ENCODE data around the gene UBE2E3.
"Not testable (repeated sequence)": the region's sequence is repeated elsewhere in the genome, so short reads cannot be mapped to it uniquely, and the experiment has no call there.

The UBE2E3 gene

DNA sequence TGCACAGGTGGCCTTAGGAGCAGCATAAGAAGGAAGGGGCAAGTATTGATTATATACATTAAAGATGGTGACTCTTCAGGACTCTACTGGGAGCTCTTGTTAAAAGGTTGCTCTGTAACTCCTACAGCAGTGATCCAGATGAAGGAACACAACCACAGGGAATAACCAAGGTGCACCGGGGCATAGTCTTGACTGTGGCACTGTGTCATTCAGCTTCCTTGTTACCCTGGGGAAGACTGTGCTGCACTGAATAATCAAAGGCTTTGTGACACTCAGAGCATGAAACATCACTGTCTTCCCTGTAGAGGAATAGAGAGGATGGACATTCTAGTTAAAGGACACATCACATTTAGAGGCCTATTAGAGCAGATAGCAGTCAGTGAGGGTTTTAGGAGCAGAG lies 105.3 kb downstream of the UBE2E3 start:
- no peak for DNase-seq

DNA sequence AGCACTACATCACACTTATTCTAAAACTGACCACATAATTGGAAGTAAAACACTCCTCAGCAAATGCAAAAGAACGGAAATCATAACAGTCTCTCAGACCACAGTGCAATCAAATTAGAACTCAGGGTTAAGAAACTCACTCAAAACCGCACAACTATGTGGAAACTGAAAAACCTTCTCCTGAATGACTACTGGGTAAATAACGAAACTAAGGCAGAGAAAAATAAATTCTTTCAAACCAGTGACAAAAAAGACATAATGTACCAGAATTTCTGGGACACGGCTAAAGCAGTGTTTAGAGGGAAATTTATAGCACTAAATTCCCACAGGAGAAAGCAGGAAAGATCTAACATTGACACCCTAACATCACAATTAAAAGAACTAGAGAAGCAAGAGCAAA lies 111.5 kb downstream of the UBE2E3 start:
- DNase-seq = not testable (repeated sequence)

- no peak for DNase-seq
Observed at GRCh38 chr2:181095486-181095885, 115.1 kb downstream of the UBE2E3 start.

- no peak for DNase-seq
Observed at GRCh38 chr2:181103659-181104058, 123.3 kb downstream of the UBE2E3 start.

- peak in 3 of 6 experiments; percentile 13 to 59 (median 58) for DNase-seq
Observed at GRCh38 chr2:181104512-181105115, 124.2 kb downstream of the UBE2E3 start.

DNA sequence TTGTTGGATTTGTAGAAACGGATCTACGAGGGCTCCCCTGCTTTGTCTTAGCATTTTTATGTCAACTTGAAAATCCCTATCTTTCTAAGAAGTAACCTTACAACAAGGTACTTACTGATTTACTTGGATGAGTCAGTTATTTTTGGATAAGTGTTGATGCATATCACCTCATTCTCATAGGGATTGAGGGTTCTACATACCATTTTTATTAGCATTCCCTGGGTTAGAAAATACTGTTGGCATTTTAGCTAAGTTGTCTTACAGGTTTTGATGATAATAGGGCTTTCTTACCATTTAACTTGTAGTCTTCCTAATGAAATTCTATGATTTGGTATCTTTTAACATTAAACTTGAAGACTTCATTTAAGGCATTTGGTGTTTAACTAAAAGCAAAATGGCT lies 125.2 kb downstream of the UBE2E3 start:
- DNase-seq = no peak

DNA sequence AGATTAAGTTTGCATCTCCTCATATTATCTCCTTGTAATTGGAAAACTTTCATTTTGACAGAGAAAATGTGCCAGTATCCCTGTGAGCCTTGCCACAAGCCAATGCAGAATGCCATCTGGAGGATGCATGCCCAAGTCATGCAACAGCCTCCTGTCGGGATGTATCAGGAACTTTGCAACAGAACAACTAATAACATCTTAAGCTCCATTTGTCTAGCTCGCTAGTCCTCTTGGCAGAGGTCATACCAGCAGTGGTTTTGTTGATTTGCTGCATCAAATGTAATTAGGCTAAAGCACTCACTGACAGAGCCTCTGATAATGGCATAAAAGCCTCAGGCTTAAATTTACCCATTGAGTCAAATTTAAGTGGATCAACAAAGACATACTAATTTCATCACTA lies 125.8 kb downstream of the UBE2E3 start:
- no peak for DNase-seq

- DNase-seq = no peak
Observed at GRCh38 chr2:181106789-181107627, 126.6 kb downstream of the UBE2E3 start.

GRCh38 chr2:181107628-181107945 lies 127.2 kb downstream of the UBE2E3 start:
- DNase-seq = no peak

DNA sequence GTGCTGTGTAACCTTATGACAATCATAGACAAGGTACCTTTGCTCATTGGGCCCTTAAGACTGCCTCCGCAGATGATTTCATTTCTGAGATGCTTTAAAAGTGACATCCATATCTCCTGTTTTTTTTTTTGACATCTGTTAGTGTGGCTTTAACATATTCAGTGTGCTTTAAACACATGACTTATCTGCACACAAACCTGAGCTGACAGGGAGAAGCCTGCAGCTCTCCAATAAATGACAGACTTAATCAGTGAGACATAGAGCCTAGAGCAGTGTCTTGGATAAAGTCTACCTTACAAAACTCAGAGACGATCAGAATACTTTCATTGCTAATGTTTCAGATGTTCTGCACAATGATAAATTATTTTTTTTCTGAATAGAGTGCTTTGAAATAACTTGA lies 130.7 kb downstream of the UBE2E3 start:
- DNase-seq = no peak

DNA sequence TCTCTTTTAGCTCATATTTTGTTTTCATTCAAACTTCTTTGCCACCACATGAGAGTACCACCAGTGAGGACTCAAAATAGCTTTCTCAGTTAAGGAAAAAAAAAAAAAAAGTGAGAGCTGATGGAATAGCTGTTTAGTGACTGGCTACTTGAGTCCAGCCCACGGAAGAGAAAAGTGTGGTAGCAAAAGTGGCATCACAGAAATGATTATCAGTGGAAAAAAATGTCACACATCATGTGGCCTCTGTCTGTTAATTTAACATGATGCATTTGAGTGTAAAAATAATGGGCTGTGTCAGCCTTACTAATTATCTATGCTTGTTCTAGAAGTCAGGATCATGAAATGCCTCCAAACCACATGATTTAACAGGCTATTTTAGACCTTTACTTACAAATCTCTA lies 132.5 kb downstream of the UBE2E3 start:
- no peak for DNase-seq

Data from stimulated activated naive CD4-positive, alpha-beta T cell (primary cell).